Gastrocnemius medialis (tissue), 4 donors: Measurements from ENCODE around the gene KCNQ1.

Experiments used
- CTCF ChIP-seq, 5 experiments: fragments of 450-650 bp in 3 of 5; fragments of 200-600 bp in 2 of 5; sonication (generic) in 2 of 5; IDR thresholded peaks in 4 of 5; conservative IDR thresholded peaks in 1 of 5; 1 replicate in 4 of 5; 2 replicates in 1 of 5; pipeline ENCODE4 v1.5.1; 2016 to 2019; ENCODE audit warnings: antibody characterized with exemption in 5 of 5, mild to moderate bottlenecking in 3 of 5, moderate library complexity in 3 of 5
- POLR2A ChIP-seq, 2 donors: fragments of 450-650 bp; IDR thresholded peaks; one replicate each; pipeline ENCODE4 v1.6.1; 2017; ENCODE audit warnings: antibody characterized with exemption in 2 of 2, mild to moderate bottlenecking in 2 of 2, moderate library complexity in 2 of 2

GRCh38 chr11:2450321-2451041, 5.7 kb downstream of the KCNQ1 start:
- TF ChIP-seq CTCF (IDR thresholded peaks at IDR 0.05 in 4 of 5, conservative IDR thresholded peaks at IDR 0.05 in 1 of 5): no peak
- TF ChIP-seq POLR2A (IDR thresholded peaks at IDR 0.05): no peak
